ENCODE results near the gene SKP1.

Gene SKP1

GRCh38 chr5:134124289-134125038 lies 52.3 kb downstream of the SKP1 start:
- Histone ChIP-seq H3K36me3 (replicated peaks; ENCODE audit: low read depth, low read length) (no peaks in the 10 kb centered on the region), H3K9ac (ENCODE audit: low read length) (no peak overlapping the region), H3K9me3 (ENCODE audit: insufficient read depth, low read length) (no peaks in the 10 kb centered on the region), H3K27ac (ENCODE audit: low read length) (no peak overlapping the region), H3K79me2 (ENCODE audit: low read length) (no peaks in the 10 kb centered on the region), H2AFZ (ENCODE audit: low read depth, low read length) (no peak overlapping the region), H4K20me1 (ENCODE audit: insufficient read depth, low read length) (no peaks in the 10 kb centered on the region), H3K4me2 (ENCODE audit: low read length) (no peak overlapping the region), H3K4me1 (ENCODE audit: low read length) (no peaks in the 10 kb centered on the region), H3K27me3 (ENCODE audit: low read depth, low read length) (no peaks in the 10 kb centered on the region), H3K4me3 (ENCODE audit: low read length) (no peak overlapping the region)
- TF ChIP-seq EZH2phosphoT487 (IDR thresholded peaks at IDR 0.05; ENCODE audit: low read depth) (no peak), CTCF (IDR thresholded peaks at IDR 0.05; ENCODE audit: low read depth, low read length) (no peak)

DNA sequence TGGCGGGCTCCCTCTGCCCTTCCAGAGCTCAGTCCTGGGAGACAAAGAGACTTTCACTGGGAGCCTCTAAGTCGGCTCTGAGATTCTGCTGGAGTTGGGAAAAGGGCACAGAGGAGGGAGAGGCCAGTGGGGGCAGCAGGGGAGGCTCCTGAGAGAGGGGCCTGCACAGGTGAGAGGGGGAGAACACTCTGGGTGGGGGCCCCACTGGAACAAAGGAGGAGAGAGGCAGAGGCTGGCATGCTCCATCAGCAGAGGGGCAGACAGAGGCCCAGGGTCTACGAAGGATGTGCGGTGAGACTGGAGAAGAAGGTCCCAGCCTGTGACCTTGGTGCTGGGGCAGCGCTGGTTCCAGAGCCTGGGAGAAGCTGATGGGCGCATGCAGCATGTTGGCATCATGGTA lies 53.4 kb downstream of the SKP1 start:
- Histone ChIP-seq H3K4me1 (ENCODE audit: low read length) (no peaks in the 10 kb centered on the region), H2AFZ (ENCODE audit: low read depth, low read length) (no peak overlapping the region), H3K4me2 (ENCODE audit: low read length) (no peak overlapping the region), H3K27me3 (ENCODE audit: low read depth, low read length) (no peaks in the 10 kb centered on the region), H3K9ac (ENCODE audit: low read length) (no peak overlapping the region), H3K27ac (ENCODE audit: low read length) (no peak overlapping the region), H3K36me3 (replicated peaks; ENCODE audit: low read depth, low read length) (no peaks in the 10 kb centered on the region), H4K20me1 (ENCODE audit: insufficient read depth, low read length) (no peaks in the 10 kb centered on the region), H3K9me3 (ENCODE audit: insufficient read depth, low read length) (no peaks in the 10 kb centered on the region), H3K4me3 (ENCODE audit: low read length) (no peak overlapping the region), H3K79me2 (ENCODE audit: low read length) (no peaks in the 10 kb centered on the region)
- TF ChIP-seq CTCF (IDR thresholded peaks at IDR 0.05; ENCODE audit: low read depth, low read length) = no peak
- TF ChIP-seq EZH2phosphoT487 (IDR thresholded peaks at IDR 0.05; ENCODE audit: low read depth) = no peak

GRCh38 chr5:134122530-134122929 lies 54.2 kb downstream of the SKP1 start:
- Histone ChIP-seq H3K4me1 (ENCODE audit: low read length) (no peaks in the 10 kb centered on the region), H3K27me3 (ENCODE audit: low read depth, low read length) (no peaks in the 10 kb centered on the region), H2AFZ (ENCODE audit: low read depth, low read length) (no peak overlapping the region), H4K20me1 (ENCODE audit: insufficient read depth, low read length) (no peaks in the 10 kb centered on the region), H3K4me3 (ENCODE audit: low read length) (no peak overlapping the region), H3K27ac (ENCODE audit: low read length) (no peak overlapping the region), H3K79me2 (ENCODE audit: low read length) (no peaks in the 10 kb centered on the region), H3K36me3 (replicated peaks; ENCODE audit: low read depth, low read length) (no peaks in the 10 kb centered on the region), H3K4me2 (ENCODE audit: low read length) (no peak overlapping the region), H3K9ac (ENCODE audit: low read length) (no peak overlapping the region), H3K9me3 (ENCODE audit: insufficient read depth, low read length) (no peaks in the 10 kb centered on the region)
- TF ChIP-seq CTCF (IDR thresholded peaks at IDR 0.05; ENCODE audit: low read depth, low read length) (no peak), EZH2phosphoT487 (IDR thresholded peaks at IDR 0.05; ENCODE audit: low read depth) (no peak)

GRCh38 chr5:134120386-134121138 lies 56.2 kb downstream of the SKP1 start:
- Histone ChIP-seq H3K9me3 (ENCODE audit: insufficient read depth, low read length) (no peaks in the 10 kb centered on the region), H2AFZ (ENCODE audit: low read depth, low read length) (no peak overlapping the region), H3K4me1 (ENCODE audit: low read length) (no peaks in the 10 kb centered on the region), H3K9ac (ENCODE audit: low read length) (no peak overlapping the region), H3K79me2 (ENCODE audit: low read length) (no peaks in the 10 kb centered on the region), H3K4me3 (ENCODE audit: low read length) (no peak overlapping the region), H3K27me3 (ENCODE audit: low read depth, low read length) (peaks cover 10% of the 10 kb centered on the region), H3K4me2 (ENCODE audit: low read length) (no peak overlapping the region), H4K20me1 (ENCODE audit: insufficient read depth, low read length) (no peaks in the 10 kb centered on the region), H3K36me3 (replicated peaks; ENCODE audit: low read depth, low read length) (no peaks in the 10 kb centered on the region), H3K27ac (ENCODE audit: low read length) (no peak overlapping the region)
- TF ChIP-seq EZH2phosphoT487 (IDR thresholded peaks at IDR 0.05; ENCODE audit: low read depth) (no peak), CTCF (IDR thresholded peaks at IDR 0.05; ENCODE audit: low read depth, low read length) (no peak)
